Activated CD8-positive, alpha-beta memory T cell treated with anti-CD3 and anti-CD28 coated beads for 1 hour (primary cell): Measurements from ENCODE around the gene LGALS4.
"Not testable (repeated sequence)": the region's sequence is repeated elsewhere in the genome, so short reads cannot be mapped to it uniquely, and the experiment has no call there.

Experiments used
- DNase-seq, 2 donors: peaks; one replicate each; pipeline ENCODE4 v3.0.0-alpha.2; 2020; ENCODE audit warnings: low read depth in 1 of 2; ENCODE audit errors: extremely low read depth in 1 of 2

Gene LGALS4

DNA sequence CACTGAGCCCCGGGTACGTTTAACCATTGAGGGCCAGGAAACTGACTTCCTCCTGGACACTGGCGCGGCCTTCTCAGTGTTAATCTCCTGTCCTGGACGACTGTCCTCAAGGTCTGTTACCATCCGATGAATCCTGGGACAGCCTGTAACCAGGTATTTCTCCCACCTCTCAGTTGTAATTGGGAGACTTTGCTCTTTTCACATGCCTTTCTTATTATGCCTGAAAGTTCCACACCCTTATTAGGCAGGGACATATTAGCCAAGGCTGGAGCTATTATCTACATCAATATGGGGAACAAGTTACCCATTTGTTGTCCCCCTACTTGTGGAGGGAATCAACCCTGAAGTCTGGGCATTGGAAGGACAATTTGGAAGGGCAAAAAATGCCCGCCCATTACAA, 13.2 kb upstream of the LGALS4 start:
- DNase-seq, result not testable (repeated sequence)

DNA sequence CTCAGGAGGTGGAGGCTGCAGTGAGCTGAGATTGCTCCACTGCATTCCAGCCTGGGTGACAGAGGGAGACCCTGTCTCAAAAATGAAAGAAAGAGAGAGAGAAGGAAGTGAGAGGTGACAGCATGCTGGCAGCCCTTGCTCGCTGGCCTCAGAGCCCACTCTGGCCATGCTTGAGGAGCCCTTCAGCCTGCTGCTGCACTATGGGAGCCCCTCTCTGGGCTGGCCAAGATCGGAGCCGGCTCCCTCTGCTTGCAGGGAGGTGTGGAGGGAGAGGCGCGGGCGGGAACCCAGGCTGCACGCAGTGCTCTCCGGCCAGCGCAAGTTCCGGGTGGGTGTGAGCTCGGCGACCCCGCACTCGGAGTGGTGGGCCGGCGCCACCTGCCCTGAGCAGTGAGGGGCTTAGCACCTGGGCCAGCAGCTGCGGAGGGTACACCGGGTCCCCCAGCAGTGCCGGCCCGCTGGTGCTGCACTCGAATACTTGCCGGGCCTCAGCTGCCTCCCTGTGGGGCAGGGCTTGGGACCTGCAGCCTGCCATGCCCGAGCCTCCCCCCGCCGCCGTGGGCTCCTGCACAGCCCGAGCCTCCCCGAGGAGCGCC, 8.6 kb upstream of the LGALS4 start:
- DNase-seq, result not testable (repeated sequence)

DNA sequence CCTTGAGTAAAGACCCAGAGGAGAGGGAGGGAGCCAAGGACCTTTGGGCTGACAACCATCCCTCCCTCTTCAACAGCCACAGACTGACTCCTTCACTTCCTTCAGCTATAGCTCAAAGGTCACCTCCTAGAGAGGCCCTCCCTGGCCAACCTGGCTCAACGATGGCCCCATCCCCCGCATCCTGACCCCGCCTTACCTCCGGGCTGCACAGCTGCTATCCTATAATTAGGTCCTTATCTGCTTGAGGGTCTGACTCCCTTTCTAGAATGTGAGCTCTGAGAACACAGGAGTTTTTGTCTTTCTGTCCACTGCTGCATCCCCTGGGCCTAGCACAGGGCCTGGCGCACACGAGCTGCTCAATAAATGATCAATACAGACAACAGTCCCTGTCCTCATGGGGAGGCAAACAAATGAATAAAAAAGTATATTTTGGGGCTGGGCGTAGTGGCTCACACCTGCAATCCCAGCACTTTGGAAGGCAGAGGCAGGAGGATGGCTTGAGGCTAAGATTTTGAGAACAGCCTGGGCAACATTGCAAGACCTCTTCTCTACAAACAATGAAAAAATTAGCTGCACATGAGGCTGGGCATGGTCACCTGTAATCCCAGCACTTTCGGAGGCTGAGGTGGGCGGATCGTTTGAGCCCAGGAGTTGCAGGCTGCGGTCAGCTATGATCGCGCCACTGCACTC, 6.6 kb upstream of the LGALS4 start:
- DNase-seq, result no peak

DNA sequence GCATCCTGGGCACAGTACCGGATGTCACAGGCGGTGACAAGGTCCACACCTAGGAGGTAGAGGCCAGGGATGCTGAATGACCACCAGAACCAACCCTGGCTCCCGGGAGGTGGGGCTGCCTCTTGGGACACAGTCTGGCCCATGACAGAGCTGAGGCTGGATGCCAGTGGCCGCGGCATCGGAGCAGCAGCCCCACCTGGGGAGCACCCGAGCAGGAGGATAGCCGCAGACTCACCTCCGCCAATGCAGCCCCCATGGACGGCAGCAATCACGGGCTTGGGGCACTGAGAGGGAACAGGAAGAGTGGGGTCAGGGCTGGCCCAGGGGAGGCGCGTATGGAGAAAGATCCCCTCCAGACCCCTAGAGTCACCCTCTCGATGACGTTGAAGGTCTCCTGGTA, 4.3 kb upstream of the LGALS4 start:
- no peak for DNase-seq

DNA sequence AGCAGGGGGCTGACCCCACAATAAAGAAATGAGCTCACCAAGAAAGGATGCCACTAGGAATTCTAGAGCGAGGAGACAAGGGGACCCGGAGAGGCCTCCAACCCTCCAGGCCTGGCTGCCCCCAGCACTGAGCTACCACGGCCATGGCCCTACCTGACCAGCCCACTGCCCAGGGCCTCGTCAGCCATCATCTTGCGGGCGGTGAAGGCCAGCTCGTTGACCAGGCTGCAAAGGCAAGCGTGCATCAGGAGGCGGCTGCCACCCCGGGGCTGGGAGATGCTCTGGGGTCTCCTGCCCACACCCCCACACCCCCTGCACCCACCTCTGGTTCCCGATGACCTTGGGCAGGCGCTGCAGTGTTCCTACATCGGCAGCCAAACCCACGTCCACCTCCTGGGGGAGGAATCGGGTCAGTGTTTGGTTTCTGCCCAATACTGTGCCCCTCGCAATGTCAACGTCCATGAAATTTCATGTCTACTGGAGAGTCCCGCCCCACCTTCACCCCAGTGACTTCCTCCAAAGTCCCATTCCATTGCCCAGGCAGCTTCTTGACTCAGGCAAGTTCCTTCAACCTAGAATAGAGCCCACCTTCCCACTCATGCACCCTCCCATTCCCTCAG, 3.5 kb upstream of the LGALS4 start:
- no peak for DNase-seq

- no peak for DNase-seq
Measured at GRCh38 chr19:38815059-38816001, 2.6 kb upstream of the LGALS4 start.

- not testable (repeated sequence) for DNase-seq
Measured at GRCh38 chr19:38813932-38814331, 1.2 kb upstream of the LGALS4 start.

DNA sequence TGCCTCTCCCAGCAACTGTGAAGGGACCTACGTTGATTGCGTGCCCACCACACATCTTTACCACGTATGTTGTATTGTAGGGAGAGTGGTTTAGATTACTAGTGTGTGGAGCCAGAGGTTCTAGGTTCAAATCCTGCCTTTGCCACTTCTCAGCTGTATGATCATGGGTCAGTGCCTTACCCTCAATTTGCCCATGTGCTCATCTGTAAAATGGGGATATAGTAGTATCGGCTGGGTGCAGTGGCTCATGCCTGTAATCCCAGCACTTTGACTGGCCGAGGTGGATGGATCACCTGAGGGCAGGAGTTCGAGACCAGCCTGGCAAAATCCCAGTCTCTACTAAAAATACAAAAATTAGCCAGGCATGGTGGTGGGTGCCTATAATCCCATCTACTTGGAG, 578 bp upstream of the LGALS4 start:
- DNase-seq, result no peak

DNA sequence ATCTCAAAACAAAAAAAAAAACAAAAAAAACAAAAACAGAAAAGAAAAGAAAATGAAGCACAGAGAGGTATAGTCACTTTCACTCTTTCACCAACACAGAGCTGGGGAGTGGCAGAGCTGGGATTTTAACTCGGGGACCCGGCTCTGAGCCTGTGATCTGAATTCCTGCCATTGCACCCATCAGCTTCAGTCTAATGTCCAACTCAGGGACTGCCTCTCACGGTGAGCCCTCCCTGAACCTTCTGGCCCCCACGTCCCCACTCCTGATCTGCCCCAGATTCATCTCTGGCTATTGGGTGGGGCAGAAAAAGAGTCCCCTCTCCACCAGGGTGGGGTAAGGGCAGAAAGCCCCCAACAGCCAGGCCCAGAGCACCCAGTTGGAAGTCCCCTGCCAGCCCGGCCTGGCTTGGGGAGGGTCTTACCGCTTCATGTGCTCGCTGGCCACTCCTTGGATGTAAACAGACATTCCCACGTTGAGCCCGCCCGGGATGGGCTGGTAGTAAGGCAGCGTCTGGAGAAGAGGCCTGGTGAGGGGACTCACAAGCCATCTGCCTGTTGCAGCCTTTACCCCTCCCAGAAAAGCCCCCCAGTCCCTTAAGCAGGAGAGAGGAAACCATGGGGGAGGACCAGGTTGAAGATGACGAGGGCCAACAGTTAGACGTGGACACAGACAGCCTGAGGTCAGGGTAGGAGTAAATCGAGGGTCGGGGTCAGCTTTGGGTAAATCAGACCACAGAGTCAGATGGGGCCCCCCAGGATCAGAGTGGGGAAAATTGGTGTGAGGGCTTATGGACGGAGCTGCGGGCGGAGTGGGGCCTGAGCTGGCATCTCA, 520 bp downstream of the LGALS4 start:
- no peak for DNase-seq

DNA sequence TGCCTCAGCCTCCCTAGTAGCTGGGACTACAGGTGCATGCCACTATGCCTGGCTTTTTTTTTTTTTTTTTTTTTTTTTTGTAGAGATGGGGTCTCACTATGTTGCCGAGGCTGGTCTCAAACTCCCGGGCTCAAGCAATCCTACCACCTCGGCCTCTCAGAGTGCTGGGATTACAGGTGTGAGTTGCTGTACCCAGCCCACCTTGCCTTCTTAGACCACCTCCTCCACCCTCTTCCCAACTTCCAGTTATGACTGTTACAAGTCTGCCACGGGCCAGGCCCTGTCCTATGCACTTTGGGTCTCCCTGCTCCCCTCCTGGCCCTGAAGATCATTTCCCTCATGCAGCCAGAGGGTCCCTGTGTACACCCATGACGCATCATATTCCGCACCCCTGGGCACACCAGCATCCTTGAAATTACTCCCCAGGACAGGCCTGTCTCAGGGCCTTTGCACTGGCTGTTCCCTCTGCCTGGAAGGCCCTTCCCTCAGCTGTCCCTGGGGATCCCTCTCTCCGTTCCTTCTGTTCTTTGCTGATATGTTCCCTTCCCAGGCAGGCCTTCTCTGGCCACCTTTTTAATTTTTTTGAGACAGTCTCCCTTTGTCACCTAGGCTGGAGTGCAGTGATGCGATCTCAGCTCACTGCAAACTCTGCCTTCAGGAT, 3.0 kb downstream of the LGALS4 start:
- DNase-seq, result no peak

DNA sequence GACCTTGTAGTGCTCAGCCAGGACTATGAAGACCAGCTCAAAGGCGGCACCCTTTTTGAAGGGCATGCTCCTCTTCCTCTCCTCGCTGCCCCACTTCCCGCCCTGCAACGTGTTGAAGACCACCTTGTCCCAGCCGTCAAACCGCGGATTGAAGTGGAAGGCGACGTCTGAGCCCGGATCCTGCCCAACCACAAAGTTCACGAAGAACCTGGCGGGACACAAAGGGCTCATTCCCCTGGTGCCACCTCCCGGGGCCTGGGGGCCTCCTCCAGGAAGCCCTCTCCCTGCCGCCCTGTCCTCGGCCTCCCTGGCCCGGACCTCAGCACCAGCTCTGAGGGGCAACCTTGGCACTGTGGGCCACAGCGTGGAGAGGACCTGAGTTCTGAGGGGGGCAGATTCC, 4.0 kb downstream of the LGALS4 start:
- no peak for DNase-seq

- DNase-seq, result not testable (repeated sequence)
Measured at GRCh38 chr19:38807374-38808098, 5.2 kb downstream of the LGALS4 start.

DNA sequence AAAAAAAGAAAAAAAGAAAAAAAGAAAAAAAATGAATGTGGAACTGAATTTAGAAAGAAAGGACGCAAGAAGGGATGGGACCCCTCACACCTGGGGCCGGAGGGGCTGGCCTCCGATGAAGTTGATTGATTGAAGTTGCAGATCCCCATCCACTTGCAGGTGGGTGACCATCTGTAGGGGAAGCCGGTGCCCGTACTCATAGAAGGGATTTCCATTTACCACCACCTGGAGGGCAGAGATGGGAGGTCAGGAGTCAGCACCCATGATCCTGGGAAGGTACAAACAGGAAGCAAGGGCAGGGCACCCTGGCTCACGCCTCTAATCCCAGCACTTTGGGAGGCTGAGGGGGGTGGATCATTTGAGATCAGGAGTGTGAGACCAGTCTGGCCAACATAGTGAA, 6.4 kb downstream of the LGALS4 start:
- DNase-seq, result no peak

GRCh38 chr19:38805180-38805579, 7.6 kb downstream of the LGALS4 start:
- DNase-seq, result no peak

GRCh38 chr19:38803543-38803942, 9.2 kb downstream of the LGALS4 start:
- no peak for DNase-seq

GRCh38 chr19:38801359-38802095, 11.2 kb downstream of the LGALS4 start:
- DNase-seq, result no peak

GRCh38 chr19:38800577-38801347, 12.0 kb downstream of the LGALS4 start:
- DNase-seq, result no peak

DNA sequence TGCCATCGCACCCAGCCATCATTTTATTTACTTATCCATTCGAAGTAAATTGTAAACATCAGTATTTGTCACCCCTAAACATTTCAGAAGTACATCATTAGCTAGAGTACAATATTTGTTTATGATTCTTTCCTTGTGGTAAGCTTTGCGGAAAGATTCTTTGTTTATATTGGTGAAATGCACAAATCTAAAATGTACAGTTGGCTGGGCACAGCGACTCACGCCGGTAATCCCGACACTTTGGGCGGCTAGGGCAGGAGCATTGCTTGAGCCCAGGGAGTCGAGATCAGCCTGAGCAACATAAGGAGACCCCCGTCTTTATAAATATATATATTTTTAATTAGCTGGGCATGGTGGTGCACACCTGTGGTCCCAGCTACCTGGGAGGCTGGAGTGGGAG, 13.6 kb downstream of the LGALS4 start:
- DNase-seq, result no peak
